ENCODE data around the gene DYNC2LI1.
"Not testable (repeated sequence)": the region's sequence is repeated elsewhere in the genome, so short reads cannot be mapped to it uniquely, and the experiment has no call there.

- not testable (repeated sequence) for TF ChIP-seq CTCF, EP300, POLR2A (IDR thresholded peaks at IDR 0.05)
Measured at GRCh38 chr2:43726961-43727633, 46.7 kb upstream of the DYNC2LI1 start.

Data from tibial nerve (tissue), 4 donors.